ENCODE data around the gene TSNAXIP1.
A peak's percentile ranks its signal among the peaks of the same experiment; 100 is the strongest.
"Not testable (repeated sequence)": the region's sequence is repeated elsewhere in the genome, so short reads cannot be mapped to it uniquely, and the experiment has no call there.

The TSNAXIP1 gene

DNA sequence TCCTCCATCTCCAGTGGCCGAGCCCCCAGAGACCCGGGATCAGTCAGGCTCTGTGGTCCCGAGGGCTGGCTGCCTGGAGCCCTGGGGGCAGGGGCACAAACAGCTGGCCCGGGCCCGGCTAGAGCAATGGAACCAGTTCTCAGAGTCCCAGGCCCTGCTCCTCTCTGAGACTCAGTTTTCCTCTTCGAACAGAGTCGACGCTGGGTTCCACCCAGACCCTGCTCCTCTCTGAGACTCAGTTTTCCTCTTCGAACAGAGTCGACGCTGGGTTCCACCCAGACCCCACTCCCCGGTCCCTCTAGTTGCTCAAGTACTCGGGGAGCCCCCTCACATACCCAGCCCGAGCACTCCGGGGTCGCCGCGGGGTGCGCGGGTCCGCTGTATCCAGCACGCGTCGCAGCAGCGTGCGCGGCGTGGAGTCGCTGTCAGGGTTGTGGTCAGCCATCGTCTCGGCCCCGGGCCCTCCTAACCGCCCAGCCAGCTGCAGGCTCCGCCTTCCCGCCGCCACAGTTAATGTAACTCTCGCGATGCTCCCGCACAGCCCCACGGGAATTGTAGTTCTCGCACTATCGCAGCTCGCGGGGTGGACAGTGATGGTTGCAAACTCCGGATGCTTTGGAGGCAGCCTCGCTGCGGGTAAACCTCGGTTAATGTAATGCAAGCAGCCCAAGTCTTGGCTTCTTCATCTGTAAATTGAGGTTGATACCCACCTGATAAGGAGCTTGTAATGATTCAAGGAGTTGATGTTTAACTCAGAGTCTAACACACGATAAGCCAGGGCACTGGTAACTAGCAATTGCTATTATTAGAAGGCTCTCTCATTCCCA lies 26.9 kb downstream of the TSNAXIP1 start:
- DNase-seq (ENCODE audit: low read depth in 3 of 3), result peak; percentile 88 to 92 (median 88)

GRCh38 chr16:67834242-67834614 lies 27.5 kb downstream of the TSNAXIP1 start:
- no peak for DNase-seq (ENCODE audit: low read depth in 3 of 3)

- DNase-seq (ENCODE audit: low read depth in 3 of 3), result not testable (repeated sequence)
Observed at GRCh38 chr16:67837190-67837589, 30.5 kb downstream of the TSNAXIP1 start.

- DNase-seq (ENCODE audit: low read depth in 3 of 3), result no peak
Observed at GRCh38 chr16:67837811-67838210, 31.1 kb downstream of the TSNAXIP1 start.

DNA sequence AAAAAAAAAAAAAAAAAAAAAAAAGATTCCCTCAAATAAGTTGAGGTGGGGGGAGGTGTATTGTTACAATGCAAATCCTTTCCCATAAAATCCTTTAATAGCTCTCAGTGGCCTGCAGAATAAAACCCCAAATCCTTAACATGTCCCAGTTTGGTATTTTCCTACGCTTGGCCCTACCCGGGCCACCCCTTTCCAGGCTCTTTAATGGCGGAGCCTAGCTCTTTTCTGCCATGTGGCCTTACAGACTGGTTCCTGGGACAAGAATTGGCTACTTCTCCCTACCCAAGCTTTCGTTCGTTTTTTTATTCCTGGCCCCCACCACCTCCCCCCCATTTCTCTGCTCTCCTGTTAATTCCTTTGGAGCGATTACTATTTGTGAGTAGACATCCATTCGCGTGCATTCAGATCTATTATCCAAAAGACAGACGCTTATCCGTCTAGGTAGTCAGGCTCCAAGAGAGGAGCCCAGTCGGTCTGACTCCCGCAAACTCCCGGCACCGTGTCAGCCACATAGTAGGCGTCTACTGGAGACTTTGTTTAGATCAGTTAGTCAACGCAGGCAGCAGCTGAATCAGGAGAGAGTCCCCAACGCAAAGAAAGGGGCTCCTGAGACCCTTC lies 34.6 kb downstream of the TSNAXIP1 start:
- DNase-seq (ENCODE audit: low read depth in 3 of 3), result no peak

DNA sequence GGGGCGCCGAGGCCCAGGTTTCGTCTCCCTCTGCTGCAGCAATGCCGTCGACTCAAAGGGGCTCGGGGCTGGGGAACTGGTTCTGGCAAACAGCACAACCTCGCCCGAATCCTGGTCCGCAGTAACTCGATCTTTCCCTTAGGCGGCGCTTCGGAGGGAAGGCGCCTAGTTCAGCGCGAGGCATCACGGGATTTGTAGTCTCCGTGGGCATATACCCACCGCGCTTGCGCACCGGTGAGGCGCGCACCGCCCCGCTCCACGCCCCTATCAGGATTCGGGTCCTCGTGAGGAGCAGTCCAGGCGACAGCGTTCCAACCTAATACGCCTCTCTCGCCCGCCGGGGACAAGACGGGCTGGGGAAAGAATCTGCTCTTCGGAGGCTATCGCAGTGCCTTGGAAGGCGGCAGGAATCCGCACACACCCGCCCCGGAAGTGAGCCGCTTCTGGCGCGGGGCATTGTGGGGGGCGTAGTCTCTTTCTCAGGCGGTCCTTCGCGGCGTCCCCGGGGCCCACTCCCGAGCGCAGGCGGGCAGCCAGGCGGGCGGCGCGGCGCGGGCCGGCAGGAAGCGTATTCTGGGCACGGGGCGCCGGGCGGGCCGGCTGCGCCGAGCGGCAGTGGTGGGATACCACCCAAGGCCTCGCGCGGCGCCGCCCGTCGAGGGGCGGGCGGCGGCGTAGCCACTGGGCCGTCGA lies 35.3 kb downstream of the TSNAXIP1 start, which contains the start of gene THAP11:
TSS of gene THAP11 (plus strand) at position 505 of the 693 bp plus-strand sequence. CDS start 235 bp downstream, outside the sequence.
- DNase-seq (ENCODE audit: low read depth in 3 of 3), result peak; percentile 89 to 92 (median 91)

DNA sequence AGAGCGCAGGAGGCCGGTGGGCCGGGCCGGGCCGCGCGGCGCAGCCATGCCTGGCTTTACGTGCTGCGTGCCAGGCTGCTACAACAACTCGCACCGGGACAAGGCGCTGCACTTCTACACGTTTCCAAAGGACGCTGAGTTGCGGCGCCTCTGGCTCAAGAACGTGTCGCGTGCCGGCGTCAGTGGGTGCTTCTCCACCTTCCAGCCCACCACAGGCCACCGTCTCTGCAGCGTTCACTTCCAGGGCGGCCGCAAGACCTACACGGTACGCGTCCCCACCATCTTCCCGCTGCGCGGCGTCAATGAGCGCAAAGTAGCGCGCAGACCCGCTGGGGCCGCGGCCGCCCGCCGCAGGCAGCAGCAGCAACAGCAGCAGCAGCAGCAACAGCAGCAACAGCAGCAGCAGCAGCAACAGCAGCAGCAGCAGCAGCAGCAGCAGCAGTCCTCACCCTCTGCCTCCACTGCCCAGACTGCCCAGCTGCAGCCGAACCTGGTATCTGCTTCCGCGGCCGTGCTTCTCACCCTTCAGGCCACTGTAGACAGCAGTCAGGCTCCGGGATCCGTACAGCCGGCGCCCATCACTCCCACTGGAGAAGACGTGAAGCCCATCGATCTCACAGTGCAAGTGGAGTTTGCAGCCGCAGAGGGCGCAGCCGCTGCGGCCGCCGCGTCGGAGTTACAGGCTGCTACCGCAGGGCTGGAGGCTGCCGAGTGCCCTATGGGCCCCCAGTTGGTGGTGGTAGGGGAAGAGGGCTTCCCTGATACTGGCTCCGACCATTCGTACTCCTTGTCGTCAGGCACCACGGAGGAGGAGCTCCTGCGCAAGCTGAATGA lies 36.0 kb downstream of the TSNAXIP1 start:
- DNase-seq (ENCODE audit: low read depth in 3 of 3), result peak; percentile 36 to 39 (median 38)

- no peak for DNase-seq (ENCODE audit: low read depth in 3 of 3)
Observed at GRCh38 chr16:67843343-67843765, 36.7 kb downstream of the TSNAXIP1 start.

DNA sequence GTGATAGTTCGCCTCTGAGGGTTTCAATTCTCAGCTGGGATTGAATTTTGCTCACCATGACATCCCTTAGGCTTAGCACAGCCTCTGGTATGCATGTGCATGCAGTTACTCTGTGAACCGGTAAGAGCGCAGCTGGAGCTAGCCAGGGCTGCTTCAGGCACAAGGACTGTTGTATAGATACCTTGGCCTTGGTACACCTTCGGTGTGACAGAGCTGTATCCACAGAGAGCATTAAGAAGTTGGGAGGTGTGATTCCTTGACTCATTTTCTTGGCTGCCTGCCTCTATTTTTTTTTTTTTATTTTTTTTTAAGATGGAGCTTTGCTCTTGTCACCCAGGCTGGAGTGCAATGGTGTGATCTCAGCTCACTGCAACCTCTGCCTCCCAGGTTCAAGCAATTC lies 37.8 kb downstream of the TSNAXIP1 start:
- no peak for DNase-seq (ENCODE audit: low read depth in 3 of 3)

- DNase-seq (ENCODE audit: low read depth in 3 of 3), result no peak
Observed at GRCh38 chr16:67845291-67846062, 38.8 kb downstream of the TSNAXIP1 start.

GRCh38 chr16:67846063-67846319 lies 39.3 kb downstream of the TSNAXIP1 start:
- no peak for DNase-seq (ENCODE audit: low read depth in 3 of 3)

GRCh38 chr16:67846320-67847063 lies 39.8 kb downstream of the TSNAXIP1 start, which contains the start of gene NUTF2:
TSS of gene NUTF2 (plus strand) at chr16:67846933. CDS start at chr16:67865131, 18,198 bp downstream.
- peak; percentile 92 to 95 (median 92) for DNase-seq (ENCODE audit: low read depth in 3 of 3)

- peak in 2 of 3 donors; percentile 29 to 50 for DNase-seq (ENCODE audit: low read depth in 3 of 3)
Observed at GRCh38 chr16:67847064-67847861, 40.6 kb downstream of the TSNAXIP1 start, which contains the start of gene CENPT. TSS of gene CENPT (minus strand) at chr16:67847693. CDS start at chr16:67833859, 13,834 bp downstream.

DNA sequence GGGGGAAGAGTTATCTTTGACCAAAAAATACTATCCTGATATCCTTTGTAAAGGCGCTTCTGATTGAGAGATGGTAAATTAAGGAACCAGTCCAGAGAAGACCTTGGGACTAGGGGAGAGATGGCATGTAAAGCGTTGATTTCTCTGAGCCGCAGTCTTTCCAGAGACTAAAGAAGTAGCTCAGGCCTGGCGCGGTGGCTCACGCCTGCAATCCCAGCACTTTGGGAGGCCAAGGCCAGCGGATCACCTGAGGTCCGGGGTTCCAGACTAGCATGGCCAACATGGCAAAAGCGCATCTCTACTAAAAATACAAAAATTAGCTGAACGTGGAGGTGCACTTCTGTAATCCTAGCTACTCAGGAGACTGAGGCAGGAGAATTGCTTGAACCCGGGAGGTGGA lies 41.4 kb downstream of the TSNAXIP1 start:
- no peak for DNase-seq (ENCODE audit: low read depth in 3 of 3)

DNA sequence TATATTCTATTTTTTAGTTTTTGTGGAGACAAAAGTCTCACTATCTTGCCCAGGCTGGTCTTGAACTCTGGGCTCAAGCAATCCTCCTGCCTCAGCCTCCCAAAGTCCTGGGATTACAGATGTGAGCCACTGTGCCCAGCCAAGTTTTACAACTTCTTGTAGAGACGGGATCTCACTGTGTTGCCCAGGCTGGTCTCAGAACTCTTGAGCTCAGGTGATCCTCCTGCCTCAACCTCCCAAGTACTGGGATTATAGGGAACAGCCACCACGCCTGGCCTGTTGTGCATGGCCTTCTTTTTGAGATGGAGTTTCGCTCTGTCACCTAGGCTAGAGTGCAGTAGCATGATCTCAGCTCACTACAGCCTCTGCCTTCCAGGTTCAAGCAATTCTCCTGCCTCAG lies 47.0 kb downstream of the TSNAXIP1 start:
- DNase-seq (ENCODE audit: low read depth in 3 of 3), result no peak

GRCh38 chr16:67855789-67856188 lies 49.1 kb downstream of the TSNAXIP1 start:
- no peak for DNase-seq (ENCODE audit: low read depth in 3 of 3)

DNA sequence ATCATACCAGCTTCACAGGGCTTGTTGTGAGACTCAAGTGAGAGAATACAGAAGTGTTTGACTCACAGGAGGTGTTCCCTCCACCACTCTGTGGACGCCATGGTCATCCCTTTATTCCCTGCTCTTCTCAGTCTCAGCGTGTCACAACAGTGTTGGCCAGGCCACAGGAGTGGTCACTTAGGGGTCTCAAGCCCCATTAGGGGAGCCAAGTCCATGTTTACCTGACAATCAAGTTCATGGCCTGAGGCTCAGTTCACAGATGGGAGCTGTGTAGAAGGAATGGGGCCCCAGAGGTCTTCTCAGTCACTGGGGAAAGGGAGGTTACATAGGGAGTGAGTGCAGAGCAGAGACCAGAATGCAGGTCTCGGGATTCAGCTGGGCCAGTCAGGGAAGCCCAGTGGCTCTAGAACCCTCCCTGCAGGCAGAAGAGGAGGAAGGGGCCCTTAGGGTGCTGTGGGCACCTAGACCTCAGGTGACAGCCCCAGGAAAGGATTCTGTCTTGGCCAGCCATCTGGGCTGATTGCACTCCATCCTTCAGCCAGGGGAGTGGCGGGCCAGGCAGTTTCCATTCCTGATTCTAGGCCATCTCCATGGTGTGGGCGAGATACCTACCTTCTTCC lies 50.3 kb downstream of the TSNAXIP1 start:
- DNase-seq (ENCODE audit: low read depth in 3 of 3), result no peak

GRCh38 chr16:67857547-67858233 lies 51.0 kb downstream of the TSNAXIP1 start:
- DNase-seq (ENCODE audit: low read depth in 3 of 3), result peak in 1 of 3 donors; percentile 15
